Right lobe of liver (tissue), 4 donors: ENCODE measurements around the gene KRT39.

Experiments used
- POLR2A ChIP-seq: fragments of 450-650 bp; IDR thresholded peaks from one replicate; pipeline ENCODE4 v1.6.1; 2017; ENCODE audit warnings: antibody characterized with exemption, mild to moderate bottlenecking
- TF ChIP-seq, protein P1 (sequence below), 4 donors: fragments of 200-600 bp in 3 of 4; fragments of 450-650 bp in 1 of 4; IDR thresholded peaks; one replicate each; pipeline versions ENCODE4 v1.5.1 to v1.8.0; 2016 to 2022; ENCODE audit warnings: antibody characterized with exemption in 4 of 4, mild to moderate bottlenecking in 2 of 4
- donor health status: DM: no; HTN: no; CAD: no.
- donor health status: DM: no; HTN: no; CAD: no.
- donor health status: DM: no; HTN: yes; CAD: no.

DNA sequence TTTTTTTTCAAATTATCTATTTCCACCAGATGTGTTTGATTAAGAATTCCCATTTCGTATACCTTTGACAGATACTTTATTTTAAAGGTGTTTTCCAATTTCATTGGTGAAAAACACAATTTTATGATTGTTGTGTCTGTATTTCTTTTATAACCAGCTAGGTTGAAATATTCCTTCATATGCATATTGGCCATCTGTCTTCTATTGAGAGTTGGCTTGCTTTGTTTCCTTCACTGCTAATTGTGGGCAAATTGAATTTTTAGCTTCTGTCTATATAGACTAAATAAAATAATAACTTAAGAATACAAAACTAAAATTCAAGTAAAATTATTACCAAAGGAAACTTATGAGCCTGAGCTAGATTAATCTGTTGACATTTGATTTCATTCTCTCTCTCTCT is 28.4 kb upstream of the KRT39 start:
- TF ChIP-seq, protein P1, sequence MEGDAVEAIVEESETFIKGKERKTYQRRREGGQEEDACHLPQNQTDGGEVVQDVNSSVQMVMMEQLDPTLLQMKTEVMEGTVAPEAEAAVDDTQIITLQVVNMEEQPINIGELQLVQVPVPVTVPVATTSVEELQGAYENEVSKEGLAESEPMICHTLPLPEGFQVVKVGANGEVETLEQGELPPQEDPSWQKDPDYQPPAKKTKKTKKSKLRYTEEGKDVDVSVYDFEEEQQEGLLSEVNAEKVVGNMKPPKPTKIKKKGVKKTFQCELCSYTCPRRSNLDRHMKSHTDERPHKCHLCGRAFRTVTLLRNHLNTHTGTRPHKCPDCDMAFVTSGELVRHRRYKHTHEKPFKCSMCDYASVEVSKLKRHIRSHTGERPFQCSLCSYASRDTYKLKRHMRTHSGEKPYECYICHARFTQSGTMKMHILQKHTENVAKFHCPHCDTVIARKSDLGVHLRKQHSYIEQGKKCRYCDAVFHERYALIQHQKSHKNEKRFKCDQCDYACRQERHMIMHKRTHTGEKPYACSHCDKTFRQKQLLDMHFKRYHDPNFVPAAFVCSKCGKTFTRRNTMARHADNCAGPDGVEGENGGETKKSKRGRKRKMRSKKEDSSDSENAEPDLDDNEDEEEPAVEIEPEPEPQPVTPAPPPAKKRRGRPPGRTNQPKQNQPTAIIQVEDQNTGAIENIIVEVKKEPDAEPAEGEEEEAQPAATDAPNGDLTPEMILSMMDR (IDR thresholded peaks at IDR 0.05) = no peak
- TF ChIP-seq POLR2A = no peak
